ENCODE measurements around the gene MAPKAP1. TPM values are rescaled to one million over a fixed set of nuclear protein-coding genes. Genes with fewer than 3 reads are reported as not detected.

The MAPKAP1 gene
- total and polyA plus RNA-seq, 2 of the 13 experiments (the other 11 are each of a cell fraction or from before 2014, with no cell fraction given), result 45.0 to 64.3 TPM

GRCh38 chr9:125732562-125732961, 25.6 kb upstream of the MAPKAP1 start (continued):
- peak; percentile 37 to 89 for TF ChIP-seq REST (IDR thresholded peaks at IDR 0.05; ENCODE audit: borderline replicate concordance in 1 of 2, low read depth in 1 of 2, low read length in 2 of 2)

- H3K4me1 ChIP-seq (ENCODE audit: insufficient read depth, low read length), result no peaks in the 10 kb centered on the region
- ATAC-seq, result no peak
- no peaks in the 10 kb centered on the region for H3K79me2 ChIP-seq (ENCODE audit: insufficient read depth, low read length)
- no peaks in the 10 kb centered on the region for H3K9me3 ChIP-seq (ENCODE audit: low read length)
- H4K20me1 ChIP-seq (ENCODE audit: insufficient read depth, low read length), result no peaks in the 10 kb centered on the region
- no peak for FAIRE-seq
- DNase-seq (ENCODE audit: low spot score), result no peak
- no peak overlapping the region for H2AFZ ChIP-seq (ENCODE audit: low read length)
- in situ Hi-C loops (cut with HindIII; ENCODE audit: extremely low pct_ligation_motif_present, low pct_unique_long_range_greater_than_20kb), result no loop called here
- peaks cover 0 to 12% of the 10 kb centered on the region in 2 experiments; a peak in 1 of 5 replicates for H3K27me3 ChIP-seq (ENCODE audit: control insufficient read depth in 1 of 2, insufficient read depth in 2 of 2, low read length in 2 of 2)
- BruUV-seq (replicated peaks), result no TSS peak
- H3K9ac ChIP-seq (ENCODE audit: insufficient read depth, low read depth, low read length), result no peak overlapping the region
- ChIA-PET CTCF (ENCODE audit: low intra/inter-chr PET ratio, low total read pairs) (no interaction called here), POLR2A (no interaction called here)
- 46% methylated on average over 2 of the region's 2 CpGs for WGBS (ENCODE audit: low lambda C conversion rate)
- intact Hi-C loops (cut with micrococcal nuclease; ENCODE audit: unreplicated experiment), result no loop called here
- no peak for TF ChIP-seq GPBP1L1 (CRISPR knock-in tag; IDR thresholded peaks at IDR 0.05)
- TF ChIP-seq TCF7 (IDR thresholded peaks at IDR 0.05; ENCODE audit: low read depth), result no peak
- no peak for TF ChIP-seq SIX1 (CRISPR knock-in tag; IDR thresholded peaks at IDR 0.05; ENCODE audit: borderline replicate concordance)
- TF ChIP-seq ZNF496 (CRISPR knock-in tag; IDR thresholded peaks at IDR 0.05; ENCODE audit: insufficient replicate concordance), result no peak
- TF ChIP-seq TP53 (CRISPR knock-in tag; conservative IDR thresholded peaks at IDR 0.05), result no peak
- no peak for TF ChIP-seq ZNF552 (CRISPR knock-in tag; IDR thresholded peaks at IDR 0.05; ENCODE audit: borderline replicate concordance)
- H3K36me3 ChIP-seq (replicated peaks in 1 of 2; ENCODE audit: control insufficient read depth in 1 of 2, insufficient read depth in 2 of 2, low read length in 2 of 2), result no peaks in the 10 kb centered on the region
- no peak overlapping the region for H3K27ac ChIP-seq (ENCODE audit: extremely low read length, insufficient read depth, low read length)
- H3K4me3 ChIP-seq (replicated peaks in 1 of 3; ENCODE audit: insufficient read depth in 1 of 3, low read depth in 2 of 3, low read length in 3 of 3), result no peak overlapping the region
- no peak overlapping the region for H3K4me2 ChIP-seq (ENCODE audit: low read depth, low read length)
Measured at GRCh38 chr9:125730168-125730567, 23.2 kb upstream of the MAPKAP1 start.

Measured in HepG2 (cell line).